HG03571 (cell line): ENCODE data around the gene ZMIZ1.

Experiments used
- ATAC-seq: cut with Tn5 transposase; IDR thresholded peaks from one replicate; pipeline ENCODE4 v1.9.1; 2021; ENCODE audit not compliant: unreplicated experiment

The ZMIZ1 gene

GRCh38 chr10:79068562-79069324, at the start of gene ZMIZ1:
TSS of gene ZMIZ1 (plus strand) at chr10:79068966. CDS start at chr10:79201633, 132,667 bp downstream.
- peak; percentile 59 for ATAC-seq

GRCh38 chr10:79019441-79020014, 49.2 kb upstream of the ZMIZ1 start:
- no peak for ATAC-seq

- no peak for ATAC-seq
These were observed 48.7 kb upstream of the ZMIZ1 start for GRCh38 chr10:79020015-79020491.

GRCh38 chr10:79020605-79021004, 48.2 kb upstream of the ZMIZ1 start:
- ATAC-seq = no peak

GRCh38 chr10:79021331-79021907, 47.3 kb upstream of the ZMIZ1 start:
- no peak for ATAC-seq

- no peak for ATAC-seq
These were observed 46.7 kb upstream of the ZMIZ1 start for GRCh38 chr10:79021948-79022499.

- no peak for ATAC-seq
These were observed 46.1 kb upstream of the ZMIZ1 start for GRCh38 chr10:79022565-79023230.

GRCh38 chr10:79023240-79024162, 45.3 kb upstream of the ZMIZ1 start:
- ATAC-seq = peak; percentile 80

GRCh38 chr10:79024296-79024695, 44.5 kb upstream of the ZMIZ1 start:
- ATAC-seq = no peak

- no peak for ATAC-seq
These were observed 44.0 kb upstream of the ZMIZ1 start for GRCh38 chr10:79024720-79025198.

- no peak for ATAC-seq
These were observed 43.5 kb upstream of the ZMIZ1 start for GRCh38 chr10:79025199-79025832.

GRCh38 chr10:79026341-79026761, 42.4 kb upstream of the ZMIZ1 start:
- no peak for ATAC-seq

- no peak for ATAC-seq
These were observed 42.0 kb upstream of the ZMIZ1 start for GRCh38 chr10:79026806-79027146.

- ATAC-seq = no peak
These were observed 41.4 kb upstream of the ZMIZ1 start for GRCh38 chr10:79027147-79028055.

GRCh38 chr10:79028056-79028430, 40.7 kb upstream of the ZMIZ1 start:
- no peak for ATAC-seq

GRCh38 chr10:79028451-79029010, 40.2 kb upstream of the ZMIZ1 start:
- no peak for ATAC-seq

- ATAC-seq = no peak
These were observed 39.0 kb upstream of the ZMIZ1 start for GRCh38 chr10:79029478-79030390.
